MM.1S (cell line): ENCODE data around the gene HECTD2.

Source experiments
- DNase-seq: peaks from one replicate; pipeline ENCODE4 v3.0.0-alpha.2; 2015
- H2AFZ ChIP-seq: fragments of 300-600 bp; sonication (generic); 2 replicates; pipeline ENCODE4 v1.6.0; 2016; ENCODE audit warnings: antibody characterized with exemption, low read length
- H3F3A ChIP-seq: fragments of 300-600 bp; sonication (generic); 2 replicates; pipeline ENCODE4 v1.6.1; 2016; ENCODE audit warnings: mild to moderate bottlenecking, antibody characterized with exemption, low read length, moderate library complexity, mixed read lengths; ENCODE audit not compliant: insufficient read depth
- H3K27ac ChIP-seq: fragments of 300-600 bp; sonication (generic); 2 replicates; pipeline ENCODE4 v1.5.1; 2016; ENCODE audit warnings: mild to moderate bottlenecking, low read length
- H3K27me3 ChIP-seq: fragments of 300-600 bp; sonication (generic); replicated peaks from 2 replicates; pipeline ENCODE4 v1.6.0; 2016; ENCODE audit warnings: low read length; ENCODE audit not compliant: insufficient read depth
- H3K36me3 ChIP-seq: fragments of 300-600 bp; sonication (generic); replicated peaks from 2 replicates; pipeline ENCODE4 v1.6.1; 2016; ENCODE audit warnings: mild to moderate bottlenecking, low read length, mixed read lengths; ENCODE audit not compliant: insufficient read depth
- H3K4me1 ChIP-seq: fragments of 300-600 bp; sonication (generic); 2 replicates; pipeline ENCODE4 v1.6.1; 2016; ENCODE audit warnings: low read length, mixed read lengths
- H3K4me2 ChIP-seq: fragments of 300-600 bp; sonication (generic); 2 replicates; pipeline ENCODE4 v1.6.0; 2016; ENCODE audit warnings: low read depth, low read length
- H3K4me3 ChIP-seq: fragments of 300-600 bp; sonication (generic); 2 replicates; pipeline ENCODE4 v1.5.1; 2016; ENCODE audit warnings: low read length, mixed read lengths
- H3K79me2 ChIP-seq: fragments of 300-600 bp; sonication (generic); 2 replicates; pipeline ENCODE4 v1.6.1; 2016; ENCODE audit warnings: mixed run types, low read length, mixed read lengths
- H3K9ac ChIP-seq: fragments of 300-600 bp; sonication (generic); 2 replicates; pipeline ENCODE4 v1.6.1; 2016; ENCODE audit warnings: low read length, mixed read lengths
- H3K9me2 ChIP-seq: fragments of 300-600 bp; sonication (generic); replicated peaks from 2 replicates; pipeline ENCODE4 v1.6.1; 2016; ENCODE audit warnings: mild to moderate bottlenecking, low read length, mixed read lengths; ENCODE audit not compliant: insufficient read depth
- H3K9me3 ChIP-seq: fragments of 300-600 bp; sonication (generic); replicated peaks from 2 replicates; pipeline ENCODE4 v1.6.1; 2016; ENCODE audit warnings: mild to moderate bottlenecking, low read length, mixed read lengths; ENCODE audit not compliant: insufficient read depth
- H4K20me1 ChIP-seq: fragments of 300-600 bp; sonication (generic); 2 replicates; pipeline ENCODE4 v1.6.1; 2016; ENCODE audit warnings: mild to moderate bottlenecking, low read length, moderate library complexity, mixed read lengths; ENCODE audit not compliant: insufficient read depth
- CTCF ChIP-seq: fragments of 300-600 bp; sonication (generic); IDR thresholded peaks from 2 replicates; pipeline ENCODE4 v1.5.1; 2016; ENCODE audit warnings: antibody characterized with exemption, low read length, mixed read lengths
- EZH2 ChIP-seq: fragments of 300-600 bp; sonication (generic); optimal IDR thresholded peaks from 2 replicates; pipeline ENCODE3; 2017; ENCODE audit warnings: low read depth, mild to moderate bottlenecking, antibody characterized with exemption, low read length, mixed read lengths
- EZH2phosphoT487 ChIP-seq: fragments of 300-600 bp; sonication (generic); IDR thresholded peaks from 2 replicates; pipeline ENCODE4 v1.6.1; 2018; ENCODE audit warnings: antibody characterized with exemption, low read length

Gene HECTD2

GRCh38 chr10:91420868-91421267 is 10.7 kb downstream of the HECTD2 start:
- peaks cover 3% of the 10 kb centered on the region for H3K4me1 ChIP-seq

GRCh38 chr10:91422915-91423314 is 12.8 kb downstream of the HECTD2 start:
- DNase-seq: no peak
- Histone ChIP-seq H3F3A (no peaks in the 10 kb centered on the region; the same call in 1 of the 2 replicates), H3K9me3 (no peaks in the 10 kb centered on the region), H3K9me2 (no peaks in the 10 kb centered on the region), H3K4me3 (no peak overlapping the region), H3K27ac (no peak overlapping the region), H3K4me2 (no peak overlapping the region), H4K20me1 (no peaks in the 10 kb centered on the region), H3K27me3 (no peaks in the 10 kb centered on the region), H3K79me2 (peaks cover 32% of the 10 kb centered on the region), H2AFZ (no peak overlapping the region), H3K9ac (no peak overlapping the region), H3K4me1 (peaks cover 3% of the 10 kb centered on the region), H3K36me3 (no peaks in the 10 kb centered on the region)
- TF ChIP-seq CTCF: no peak
- TF ChIP-seq EZH2phosphoT487: no peak
- no peak for TF ChIP-seq EZH2

More at GRCh38 chr10:91420868-91421267, 10.7 kb downstream of the HECTD2 start:
- DNase-seq: no peak
- Histone ChIP-seq H4K20me1 (no peaks in the 10 kb centered on the region), H3K4me3 (no peak overlapping the region), H3K9me3 (no peaks in the 10 kb centered on the region), H2AFZ (no peak overlapping the region), H3K9me2 (no peaks in the 10 kb centered on the region), H3K4me2 (no peak overlapping the region), H3K27ac (no peak overlapping the region), H3K9ac (no peak overlapping the region), H3F3A (no peaks in the 10 kb centered on the region; the same call in 1 of the 2 replicates), H3K79me2 (peaks cover 40% of the 10 kb centered on the region), H3K27me3 (no peaks in the 10 kb centered on the region), H3K36me3 (no peaks in the 10 kb centered on the region)
- no peak for TF ChIP-seq EZH2phosphoT487
- TF ChIP-seq EZH2: no peak
- TF ChIP-seq CTCF: no peak

- Histone ChIP-seq H3K79me2 (peaks cover 30% of the 10 kb centered on the region), H3K4me1 (peaks cover under 1% of the 10 kb centered on the region), H3K27me3 (no peaks in the 10 kb centered on the region), H3K4me3 (no peak overlapping the region), H2AFZ (no peak overlapping the region), H3K36me3 (no peaks in the 10 kb centered on the region), H3K4me2 (no peak overlapping the region), H3F3A (no peaks in the 10 kb centered on the region; the same call in 1 of the 2 replicates), H4K20me1 (no peaks in the 10 kb centered on the region), H3K9me3 (no peaks in the 10 kb centered on the region), H3K9me2 (no peaks in the 10 kb centered on the region), H3K27ac (no peak overlapping the region), H3K9ac (no peak overlapping the region)
- TF ChIP-seq EZH2phosphoT487: no peak
- no peak for TF ChIP-seq EZH2
- DNase-seq: no peak
Measured at GRCh38 chr10:91424016-91424415, 13.9 kb downstream of the HECTD2 start.

- H3K27ac ChIP-seq: no peak overlapping the region
- no peaks in the 10 kb centered on the region for H3F3A ChIP-seq
- H3K4me3 ChIP-seq: no peak overlapping the region
- H3K4me2 ChIP-seq: no peak overlapping the region
- H3K9me2 ChIP-seq: no peaks in the 10 kb centered on the region
- H3K36me3 ChIP-seq: no peaks in the 10 kb centered on the region
- TF ChIP-seq CTCF (no peak), EZH2 (no peak), EZH2phosphoT487 (no peak)
- H4K20me1 ChIP-seq: no peaks in the 10 kb centered on the region
- H3K4me1 ChIP-seq: no peaks in the 10 kb centered on the region
- H3K9me3 ChIP-seq: no peaks in the 10 kb centered on the region
- DNase-seq: no peak
- H3K9ac ChIP-seq: no peak overlapping the region
- H3K79me2 ChIP-seq: no peaks in the 10 kb centered on the region
- H3K27me3 ChIP-seq: no peaks in the 10 kb centered on the region
- H2AFZ ChIP-seq: no peak overlapping the region
Measured at GRCh38 chr10:91432175-91432574, 22.0 kb downstream of the HECTD2 start.
